ENCODE results near the gene PODXL2. TPM values are rescaled to one million over a fixed set of nuclear protein-coding genes. Genes with fewer than 3 reads are reported as not detected.

The PODXL2 gene
- total and polyA plus RNA-seq, 9 donors, result 4.7 to 8.9 (median 7.4) TPM

DNA sequence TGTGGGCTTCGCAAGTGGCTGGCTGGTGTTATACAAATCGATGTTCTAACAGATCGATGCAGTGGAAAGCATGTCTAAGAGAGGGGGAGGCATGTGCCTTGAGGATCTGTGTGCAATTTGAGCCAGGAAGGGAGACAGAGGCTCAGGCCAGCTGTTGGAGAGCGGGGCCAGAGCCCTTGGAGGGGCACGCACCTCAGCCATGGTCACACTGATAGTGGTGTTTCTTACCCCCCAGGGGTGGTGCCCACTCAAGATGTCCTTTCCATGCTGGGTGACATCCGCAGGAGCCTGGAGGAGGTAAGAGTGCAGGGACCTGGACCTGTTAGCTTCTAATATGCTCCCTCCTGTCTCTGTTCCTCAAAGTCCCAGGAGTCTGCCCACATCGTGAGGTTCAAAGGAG, 39.9 kb downstream of the PODXL2 start:
- Histone ChIP-seq H3K27me3 (ENCODE audit: control insufficient read depth, insufficient read depth, low read length) (no peaks in the 10 kb centered on the region), H3K9me3 (replicated peaks; ENCODE audit: control insufficient read depth, low read depth, low read length) (no peaks in the 10 kb centered on the region), H3K36me3 (ENCODE audit: control insufficient read depth, insufficient read depth, low read length) (no peaks in the 10 kb centered on the region), H3K4me3 (ENCODE audit: low read length) (no peak overlapping the region), H3K4me1 (ENCODE audit: control insufficient read depth, insufficient read depth, low read length) (peaks cover 24% of the 10 kb centered on the region), H3K27ac (ENCODE audit: low read length) (no peak overlapping the region)
- DNase-seq, result no peak
- WGBS (ENCODE audit: insufficient coverage), result 95% methylated on average over 4 of the region's 7 CpGs

DNA sequence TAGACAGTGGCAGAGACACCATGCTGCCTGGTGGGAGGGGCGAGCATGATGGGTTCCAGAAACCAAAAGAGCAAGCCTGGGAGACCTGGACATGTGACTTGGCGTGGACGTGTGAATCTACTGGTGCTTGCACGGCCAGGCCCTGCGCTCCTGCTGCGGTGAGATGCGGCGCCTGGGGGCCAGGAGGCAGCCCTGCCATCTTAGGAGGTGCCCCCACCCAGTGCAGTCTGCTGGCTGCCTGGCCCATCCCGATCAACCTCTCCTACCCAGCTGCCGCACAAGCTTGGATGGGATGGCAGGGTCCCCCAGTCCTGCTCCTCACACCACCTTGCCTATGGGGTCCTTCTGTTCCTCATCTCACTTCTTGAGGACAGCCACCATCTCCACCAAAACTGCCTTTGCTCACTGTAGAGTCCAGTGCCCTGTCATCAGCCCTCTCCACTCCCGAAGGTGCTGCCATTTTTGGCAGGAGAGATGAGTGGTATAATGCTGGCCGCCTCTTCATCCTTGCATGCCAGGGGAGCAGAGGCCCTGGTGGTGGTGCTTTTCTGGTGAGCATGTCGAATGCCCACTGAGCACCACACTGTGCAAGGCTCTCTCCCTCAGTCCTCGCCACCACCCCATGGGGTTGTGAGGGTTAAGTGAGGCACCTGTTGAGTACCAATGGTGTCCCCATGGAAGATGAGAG, 40.7 kb downstream of the PODXL2 start:
- Histone ChIP-seq H3K4me1 (ENCODE audit: control insufficient read depth, insufficient read depth, low read length) (peaks cover 25% of the 10 kb centered on the region), H3K4me3 (ENCODE audit: low read length) (no peak overlapping the region), H3K36me3 (ENCODE audit: control insufficient read depth, insufficient read depth, low read length) (no peaks in the 10 kb centered on the region), H3K9me3 (replicated peaks; ENCODE audit: control insufficient read depth, low read depth, low read length) (no peaks in the 10 kb centered on the region), H3K27ac (ENCODE audit: low read length) (no peak overlapping the region), H3K27me3 (ENCODE audit: control insufficient read depth, insufficient read depth, low read length) (no peaks in the 10 kb centered on the region)
- WGBS (ENCODE audit: insufficient coverage), result 80% methylated on average over 10 of the region's 14 CpGs
- DNase-seq, result no peak

DNA sequence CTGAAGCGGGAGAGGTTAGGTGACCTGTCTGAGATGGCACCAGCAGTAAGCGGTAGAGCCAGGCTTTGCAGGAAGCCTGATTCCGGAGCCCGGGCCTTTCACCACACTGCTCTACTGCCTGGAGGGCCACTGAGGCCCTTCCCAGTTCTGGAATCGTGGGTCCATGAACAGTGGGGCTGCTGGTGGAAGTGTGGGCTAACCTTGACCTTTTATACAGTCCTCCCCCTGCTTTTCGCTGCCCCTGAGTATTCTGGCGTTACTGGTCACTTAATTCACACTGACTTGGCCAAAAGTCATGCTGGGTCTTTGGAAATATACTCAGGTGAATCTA, 41.2 kb downstream of the PODXL2 start:
- peaks cover 25% of the 10 kb centered on the region for H3K4me1 ChIP-seq (ENCODE audit: control insufficient read depth, insufficient read depth, low read length)
- H3K4me3 ChIP-seq (ENCODE audit: low read length), result no peak overlapping the region
- 95% methylated on average over 4 of the region's 7 CpGs for whole genome bisulfite sequencing (ENCODE audit: insufficient coverage)
- no peak overlapping the region for H3K27ac ChIP-seq (ENCODE audit: low read length)
- H3K27me3 ChIP-seq (ENCODE audit: control insufficient read depth, insufficient read depth, low read length), result no peaks in the 10 kb centered on the region
- no peaks in the 10 kb centered on the region for H3K36me3 ChIP-seq (ENCODE audit: control insufficient read depth, insufficient read depth, low read length)
- no peaks in the 10 kb centered on the region for H3K9me3 ChIP-seq (replicated peaks; ENCODE audit: control insufficient read depth, low read depth, low read length)
- DNase-seq, result no peak

DNA sequence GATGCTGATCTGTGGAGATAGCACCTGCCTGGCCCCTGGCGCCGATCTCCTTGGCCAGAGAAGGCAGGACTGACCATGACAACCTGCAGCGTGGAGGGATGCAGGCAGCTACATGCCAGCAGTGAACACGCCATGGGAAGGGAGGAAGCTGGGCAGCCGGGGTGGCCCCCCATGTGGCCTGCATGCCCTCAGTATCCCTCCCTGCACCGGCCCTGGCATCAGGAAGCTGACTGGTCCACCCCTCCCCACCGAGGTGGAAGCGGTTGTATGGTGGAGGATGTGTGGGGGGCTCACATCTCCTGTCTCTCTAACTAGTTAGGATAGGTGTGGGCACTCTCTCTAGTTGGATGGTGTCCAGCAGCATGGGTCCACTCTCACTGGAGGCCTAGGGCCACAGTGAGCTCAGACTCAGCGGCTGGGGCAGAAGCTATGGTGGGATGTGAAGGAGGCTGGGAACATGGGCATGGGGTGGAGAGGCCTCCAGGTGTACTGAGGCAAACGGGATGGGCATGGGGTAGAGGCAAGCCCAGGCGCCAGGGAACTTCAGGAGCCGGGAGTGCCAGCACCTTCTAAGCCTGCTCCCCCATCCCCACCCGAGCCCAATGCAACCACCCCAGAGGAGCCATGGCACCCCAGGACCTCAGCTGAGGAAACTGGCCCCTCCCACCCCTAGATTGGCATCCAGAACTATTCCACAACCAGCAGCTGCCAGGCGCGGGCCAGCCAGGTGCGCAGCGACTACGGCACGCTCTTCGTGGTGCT, 42.0 kb downstream of the PODXL2 start:
- Histone ChIP-seq H3K27ac (ENCODE audit: low read length) (no peak overlapping the region), H3K36me3 (ENCODE audit: control insufficient read depth, insufficient read depth, low read length) (peaks cover 4% of the 10 kb centered on the region), H3K4me3 (ENCODE audit: low read length) (no peak overlapping the region), H3K4me1 (ENCODE audit: control insufficient read depth, insufficient read depth, low read length) (peaks cover 25% of the 10 kb centered on the region), H3K27me3 (ENCODE audit: control insufficient read depth, insufficient read depth, low read length) (no peaks in the 10 kb centered on the region), H3K9me3 (replicated peaks; ENCODE audit: control insufficient read depth, low read depth, low read length) (no peaks in the 10 kb centered on the region)
- no peak for DNase-seq
- 91% methylated on average over 14 of the region's 20 CpGs for WGBS (ENCODE audit: insufficient coverage)

DNA sequence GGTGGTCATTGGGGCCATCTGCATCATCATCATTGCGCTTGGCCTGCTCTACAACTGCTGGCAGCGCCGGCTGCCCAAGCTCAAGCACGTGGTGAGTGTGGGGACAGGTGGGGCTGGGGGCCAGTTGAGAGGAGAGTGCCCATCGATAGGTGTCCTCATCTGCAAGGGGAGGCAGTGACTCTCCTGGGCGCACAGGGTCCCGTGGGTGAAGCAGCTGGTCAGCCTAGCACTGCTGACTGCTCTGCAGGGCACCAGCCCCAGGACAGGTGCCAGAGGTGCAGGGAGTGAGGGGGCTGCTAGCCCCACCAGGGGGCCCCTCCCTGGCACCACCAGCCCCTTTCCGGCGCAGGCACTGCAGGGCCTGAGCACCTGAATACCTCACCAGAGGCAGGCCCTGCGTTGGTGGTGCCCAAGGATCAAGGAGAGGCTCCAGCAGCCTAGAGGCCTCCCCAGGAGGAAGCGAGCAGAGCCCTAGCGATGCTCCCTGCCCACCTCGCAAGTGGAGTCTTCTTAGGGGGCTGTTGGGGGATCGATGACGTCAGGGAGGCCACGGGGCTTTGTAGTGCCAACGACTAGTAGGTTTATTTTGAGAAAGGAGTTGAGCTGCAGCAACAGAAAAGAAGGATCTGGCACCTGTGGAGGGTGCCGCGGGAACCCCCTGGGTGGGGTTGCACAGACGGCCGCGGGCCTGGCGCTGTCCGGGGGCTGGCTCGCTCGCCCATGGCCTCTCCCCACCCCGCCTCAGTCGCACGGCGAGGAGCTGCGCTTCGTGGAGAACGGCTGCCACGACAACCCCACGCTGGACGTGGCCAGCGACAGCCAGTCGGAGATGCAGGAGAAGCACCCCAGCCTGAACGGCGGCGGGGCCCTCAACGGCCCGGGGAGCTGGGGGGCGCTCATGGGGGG, 42.8 kb downstream of the PODXL2 start:
- 20% methylated on average over 41 of the region's 44 CpGs for WGBS (ENCODE audit: insufficient coverage)
- H3K27me3 ChIP-seq (ENCODE audit: control insufficient read depth, insufficient read depth, low read length), result no peaks in the 10 kb centered on the region
- peak; percentile 43 for DNase-seq
- H3K36me3 ChIP-seq (ENCODE audit: control insufficient read depth, insufficient read depth, low read length), result peaks cover 7% of the 10 kb centered on the region
- H3K9me3 ChIP-seq (replicated peaks; ENCODE audit: control insufficient read depth, low read depth, low read length), result no peaks in the 10 kb centered on the region
- H3K27ac ChIP-seq (ENCODE audit: low read length), result peak overlapping the region; percentile 69
- peaks cover 25% of the 10 kb centered on the region for H3K4me1 ChIP-seq (ENCODE audit: control insufficient read depth, insufficient read depth, low read length)
- H3K4me3 ChIP-seq (ENCODE audit: low read length), result peak overlapping the region; percentile 63

DNA sequence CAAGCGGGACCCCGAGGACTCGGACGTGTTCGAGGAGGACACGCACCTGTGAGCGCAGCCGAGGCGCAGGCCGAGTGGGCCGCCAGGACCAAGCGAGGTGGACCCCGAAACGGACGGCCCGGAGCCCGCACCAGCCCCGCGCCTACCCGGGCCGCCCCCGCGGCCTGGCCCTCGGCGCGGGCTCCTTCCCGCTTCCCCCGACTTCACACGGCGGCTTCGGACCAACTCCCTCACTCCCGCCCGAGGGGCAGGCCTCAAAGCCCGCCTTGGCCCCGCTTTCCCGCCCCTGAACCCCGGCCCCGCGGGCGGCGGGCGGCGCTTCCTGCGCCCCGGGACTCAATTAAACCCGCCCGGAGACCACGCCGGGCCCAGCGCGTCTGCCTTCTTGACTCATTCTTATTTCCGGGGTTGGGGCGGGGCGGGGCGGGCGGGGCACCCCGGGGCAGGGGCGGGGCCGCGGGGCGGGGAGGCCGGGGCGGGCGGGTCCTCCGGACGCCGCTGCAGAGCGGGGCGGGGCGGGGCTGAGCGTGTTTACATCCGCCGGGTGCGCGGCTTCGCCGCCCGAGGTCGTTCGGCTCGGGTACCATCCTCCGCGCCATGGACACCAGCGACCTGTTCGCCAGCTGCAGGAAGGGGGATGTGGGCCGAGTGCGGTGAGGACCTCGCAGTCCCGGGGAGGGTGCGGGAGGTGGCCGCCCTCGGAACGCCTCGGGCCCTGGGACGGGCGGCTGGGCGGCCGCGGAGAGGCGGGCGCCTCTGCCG, 43.6 kb downstream of the PODXL2 start, which contains the start of gene ABTB1:
Gene ABTB1, plus strand, starts transcription at position 524 of the 762 bp plus-strand sequence. Its CDS starts 74 bp downstream, at position 598.
- peak; percentile 89 for DNase-seq
- Histone ChIP-seq H3K27ac (ENCODE audit: low read length) (peak within 1 kb of the TSS; percentile 69), H3K27me3 (ENCODE audit: control insufficient read depth, insufficient read depth, low read length) (no peaks in the 10 kb centered on the region), H3K4me3 (ENCODE audit: low read length) (peak within 1 kb of the TSS; percentile 63), H3K4me1 (ENCODE audit: control insufficient read depth, insufficient read depth, low read length) (peaks cover 20% of the 10 kb centered on the region), H3K36me3 (ENCODE audit: control insufficient read depth, insufficient read depth, low read length) (peaks cover 15% of the 10 kb centered on the region), H3K9me3 (replicated peaks; ENCODE audit: control insufficient read depth, low read depth, low read length) (no peaks in the 10 kb centered on the region)
- under 1% methylated on average over 100 of the region's 102 CpGs for WGBS (ENCODE audit: insufficient coverage)

DNA sequence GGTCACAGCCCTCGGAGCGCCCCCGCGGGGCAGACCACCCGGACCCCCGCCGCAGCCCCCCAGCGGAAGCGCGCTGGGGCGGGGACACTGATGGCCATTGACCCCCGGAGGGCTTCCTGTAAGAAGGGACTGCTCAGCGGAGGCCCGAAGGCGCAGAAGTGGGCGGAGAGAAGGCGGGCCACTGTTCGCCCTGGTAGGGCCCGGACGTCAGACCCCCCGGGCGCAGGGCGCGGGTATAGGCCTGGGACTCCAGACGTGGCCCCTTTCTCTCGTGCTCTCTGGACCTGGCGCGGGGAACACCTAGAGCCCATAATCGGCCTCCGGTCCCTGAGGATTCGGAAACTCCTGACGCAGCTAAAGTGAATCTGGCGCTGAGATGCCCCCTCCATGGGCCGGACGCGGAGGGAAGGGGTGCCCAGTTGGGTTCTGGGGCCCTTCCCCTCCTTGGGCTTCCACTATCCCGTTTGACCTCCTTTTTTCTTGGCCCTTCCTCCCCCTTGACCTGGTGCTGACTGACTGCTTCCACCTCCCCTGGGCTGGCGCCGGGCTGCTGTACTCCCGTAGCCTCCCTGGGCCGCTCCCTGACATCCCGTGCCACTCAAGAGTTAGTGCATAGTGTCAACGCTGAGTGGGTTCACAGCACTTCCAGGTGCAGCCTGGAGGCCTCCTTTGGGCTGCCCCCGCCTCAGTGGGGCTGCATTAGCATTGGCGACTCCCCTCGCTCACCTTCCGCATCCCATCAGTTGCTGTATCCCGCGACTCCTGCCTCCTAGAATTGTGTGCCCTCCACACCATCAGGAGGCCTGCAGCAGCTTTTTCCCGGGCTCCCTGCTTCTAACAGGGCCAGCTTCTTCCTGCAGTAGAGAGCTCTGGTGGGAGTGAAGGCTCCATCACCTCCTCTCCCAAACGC, 44.5 kb downstream of the PODXL2 start:
- Histone ChIP-seq H3K36me3 (ENCODE audit: control insufficient read depth, insufficient read depth, low read length) (peaks cover 23% of the 10 kb centered on the region), H3K9me3 (replicated peaks; ENCODE audit: control insufficient read depth, low read depth, low read length) (no peaks in the 10 kb centered on the region), H3K4me3 (ENCODE audit: low read length) (peak overlapping the region; percentile 58), H3K4me1 (ENCODE audit: control insufficient read depth, insufficient read depth, low read length) (peaks cover 20% of the 10 kb centered on the region), H3K27me3 (ENCODE audit: control insufficient read depth, insufficient read depth, low read length) (no peaks in the 10 kb centered on the region), H3K27ac (ENCODE audit: low read length) (peak overlapping the region; percentile 20)
- WGBS (ENCODE audit: insufficient coverage), result 12% methylated on average over 49 of the region's 51 CpGs
- peak; percentile 55 for DNase-seq

DNA sequence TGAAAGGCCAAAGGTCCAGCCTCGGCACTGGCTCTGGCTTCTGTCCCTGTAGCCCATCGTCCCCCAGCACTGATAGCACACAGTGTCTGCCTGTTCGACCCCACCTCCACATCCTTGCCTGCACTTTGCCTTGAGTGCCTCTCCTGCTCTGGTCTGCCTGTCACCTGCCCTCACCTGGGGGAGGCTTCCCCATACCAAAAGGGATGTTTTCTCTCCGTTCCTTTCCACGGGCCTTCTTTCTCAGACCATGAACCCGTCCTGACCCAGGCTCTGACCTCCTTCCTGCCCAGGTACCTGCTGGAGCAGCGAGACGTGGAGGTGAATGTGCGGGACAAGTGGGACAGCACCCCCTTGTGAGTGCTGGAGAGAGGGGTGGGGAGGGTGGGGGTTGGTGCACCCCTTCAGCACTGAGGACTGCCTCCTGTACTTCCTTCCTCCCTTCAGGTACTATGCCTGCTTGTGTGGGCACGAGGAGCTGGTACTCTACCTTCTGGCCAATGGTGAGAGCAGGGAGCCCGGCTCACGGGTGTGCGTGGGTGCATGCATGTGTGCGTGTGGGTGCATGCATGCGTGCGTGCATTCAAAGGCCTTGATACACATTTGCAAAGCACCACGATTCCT, 45.2 kb downstream of the PODXL2 start:
- H3K36me3 ChIP-seq (ENCODE audit: control insufficient read depth, insufficient read depth, low read length), result peaks cover 31% of the 10 kb centered on the region
- 72% methylated on average over 11 of the region's 17 CpGs for WGBS (ENCODE audit: insufficient coverage)
- no peaks in the 10 kb centered on the region for H3K27me3 ChIP-seq (ENCODE audit: control insufficient read depth, insufficient read depth, low read length)
- peak overlapping the region; percentile 58 for H3K4me3 ChIP-seq (ENCODE audit: low read length)
- peaks cover 20% of the 10 kb centered on the region for H3K4me1 ChIP-seq (ENCODE audit: control insufficient read depth, insufficient read depth, low read length)
- H3K9me3 ChIP-seq (replicated peaks; ENCODE audit: control insufficient read depth, low read depth, low read length), result no peaks in the 10 kb centered on the region
- no peak overlapping the region for H3K27ac ChIP-seq (ENCODE audit: low read length)
- DNase-seq, result no peak

All from muscle of leg (tissue), 11 donors.